Upper lobe of left lung (tissue), 4 donors: ENCODE data around the gene SYNPO.

Experiments used
- EP300 ChIP-seq, 4 donors: sonication (generic); formaldehyde crosslinking; IDR thresholded peaks; one replicate each; pipeline ENCODE4 v1.5.1; 2017; ENCODE audit warnings: antibody characterized with exemption in 4 of 4, control low read depth in 2 of 4
- POLR2A ChIP-seq, 4 donors: fragments of 450-650 bp; IDR thresholded peaks; one replicate each; pipeline ENCODE4 v1.5.1; 2016 to 2017; ENCODE audit warnings: antibody characterized with exemption in 4 of 4, mild to moderate bottlenecking in 2 of 4
- POLR2AphosphoS5 ChIP-seq, 2 donors: sonication (generic); formaldehyde crosslinking; IDR thresholded peaks; one replicate each; pipeline ENCODE4 v1.5.1; 2017; ENCODE audit warnings: antibody characterized with exemption in 2 of 2
- TF ChIP-seq, protein P1 (sequence below), 6 experiments: fragments of 450-650 bp in 4 of 6; fragments of 200-600 bp in 2 of 6; sonication (generic) in 2 of 6; IDR thresholded peaks; one replicate each; pipeline ENCODE4 v1.5.1; 2016 to 2019; ENCODE audit warnings: antibody characterized with exemption in 6 of 6

GRCh38 chr5:150626853-150627276 lies 13.6 kb upstream of the SYNPO start:
- TF ChIP-seq, protein P1, sequence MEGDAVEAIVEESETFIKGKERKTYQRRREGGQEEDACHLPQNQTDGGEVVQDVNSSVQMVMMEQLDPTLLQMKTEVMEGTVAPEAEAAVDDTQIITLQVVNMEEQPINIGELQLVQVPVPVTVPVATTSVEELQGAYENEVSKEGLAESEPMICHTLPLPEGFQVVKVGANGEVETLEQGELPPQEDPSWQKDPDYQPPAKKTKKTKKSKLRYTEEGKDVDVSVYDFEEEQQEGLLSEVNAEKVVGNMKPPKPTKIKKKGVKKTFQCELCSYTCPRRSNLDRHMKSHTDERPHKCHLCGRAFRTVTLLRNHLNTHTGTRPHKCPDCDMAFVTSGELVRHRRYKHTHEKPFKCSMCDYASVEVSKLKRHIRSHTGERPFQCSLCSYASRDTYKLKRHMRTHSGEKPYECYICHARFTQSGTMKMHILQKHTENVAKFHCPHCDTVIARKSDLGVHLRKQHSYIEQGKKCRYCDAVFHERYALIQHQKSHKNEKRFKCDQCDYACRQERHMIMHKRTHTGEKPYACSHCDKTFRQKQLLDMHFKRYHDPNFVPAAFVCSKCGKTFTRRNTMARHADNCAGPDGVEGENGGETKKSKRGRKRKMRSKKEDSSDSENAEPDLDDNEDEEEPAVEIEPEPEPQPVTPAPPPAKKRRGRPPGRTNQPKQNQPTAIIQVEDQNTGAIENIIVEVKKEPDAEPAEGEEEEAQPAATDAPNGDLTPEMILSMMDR (IDR thresholded peaks at IDR 0.05), result no peak
- TF ChIP-seq POLR2A (IDR thresholded peaks at IDR 0.05) (peak in 1 of 4 donors; percentile 20), POLR2AphosphoS5 (IDR thresholded peaks at IDR 0.05) (peak; percentile 59 to 69), EP300 (IDR thresholded peaks at IDR 0.05) (peak in 1 of 4 donors; percentile 47)
